Measurements from ENCODE around the gene DDX24. TPM values are rescaled to one million over a fixed set of nuclear protein-coding genes. Genes with fewer than 3 reads are reported as not detected.

The DDX24 gene
- total and polyA plus RNA-seq, 9 of the 15 experiments (the other 6 are each of a cell fraction or from before 2014, with no cell fraction given), result 82.4 to 175 (median 122) TPM

- TF ChIP-seq PRDM10 (IDR thresholded peaks at IDR 0.05; ENCODE audit: partially characterized antibody) (no peak), ETV5 (CRISPR knock-in tag; IDR thresholded peaks at IDR 0.05; ENCODE audit: low read depth) (no peak), JUN (IDR thresholded peaks at IDR 0.05; ENCODE audit: borderline replicate concordance, low read depth, low read length) (no peak), JUN (CRISPR knock-in tag; IDR thresholded peaks at IDR 0.05; ENCODE audit: borderline replicate concordance) (no peak), E2F4 (CRISPR knock-in tag; IDR thresholded peaks at IDR 0.05; ENCODE audit: low read depth) (no peak), NR0B1 (IDR thresholded peaks at IDR 0.05; ENCODE audit: partially characterized antibody) (no peak), SMC3 (conservative IDR thresholded peaks at IDR 0.05; ENCODE audit: insufficient read depth, low read depth, low read length) (no peak), SRSF3 (IDR thresholded peaks at IDR 0.05; ENCODE audit: insufficient read depth, low read length) (no peak), GMEB1 (CRISPR knock-in tag; IDR thresholded peaks at IDR 0.05) (no peak), ZNF124 (CRISPR knock-in tag; IDR thresholded peaks at IDR 0.05) (no peak), HNRNPK (IDR thresholded peaks at IDR 0.05; ENCODE audit: low read depth, low read length, poor library complexity, severe bottlenecking) (no peak), SMAD2 (IDR thresholded peaks at IDR 0.05; ENCODE audit: low read depth, low read length) (no peak), NEUROD1 (IDR thresholded peaks at IDR 0.05; ENCODE audit: borderline replicate concordance, low read depth, low read length, partially characterized antibody) (peak; percentile 98)
- TF ChIP-seq, protein P1, sequence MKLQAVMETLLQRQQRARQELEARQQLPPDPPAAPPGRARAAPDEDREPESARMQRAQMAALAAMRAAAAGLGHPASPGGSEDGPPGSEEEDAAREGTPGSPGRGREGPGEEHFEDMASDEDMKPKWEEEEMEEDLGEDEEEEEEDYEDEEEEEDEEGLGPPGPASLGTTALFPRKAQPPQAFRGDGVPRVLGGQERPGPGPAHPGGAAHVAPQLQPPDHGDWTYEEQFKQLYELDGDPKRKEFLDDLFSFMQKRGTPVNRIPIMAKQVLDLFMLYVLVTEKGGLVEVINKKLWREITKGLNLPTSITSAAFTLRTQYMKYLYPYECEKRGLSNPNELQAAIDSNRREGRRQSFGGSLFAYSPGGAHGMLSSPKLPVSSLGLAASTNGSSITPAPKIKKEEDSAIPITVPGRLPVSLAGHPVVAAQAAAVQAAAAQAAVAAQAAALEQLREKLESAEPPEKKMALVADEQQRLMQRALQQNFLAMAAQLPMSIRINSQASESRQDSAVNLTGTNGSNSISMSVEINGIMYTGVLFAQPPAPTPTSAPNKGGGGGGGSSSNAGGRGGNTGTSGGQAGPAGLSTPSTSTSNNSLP (IDR thresholded peaks at IDR 0.05; ENCODE audit: borderline replicate concordance, low read depth, low read length), result no peak
Observed at GRCh38 chr14:94026173-94026888, 54.7 kb downstream of the DDX24 start, which contains the start of gene OTUB2 (continued).
